Measurements from ENCODE around the gene AHNAK. TPM values are rescaled to one million over a fixed set of nuclear protein-coding genes. Genes with fewer than 3 reads are reported as not detected.
A peak's percentile ranks its signal among the peaks of the same experiment; 100 is the strongest.

The AHNAK gene
- total and polyA plus RNA-seq, 5 donors, result 78.1 to 371 (median 311) TPM

GRCh38 chr11:62513626-62514025 is 33.0 kb downstream of the AHNAK start:
- 94% methylated on average over 10 of the region's 10 CpGs for WGBS
- no peak for ATAC-seq
- no peaks in the 10 kb centered on the region for H3K27me3 ChIP-seq (ENCODE audit: control insufficient read depth, insufficient read depth)
- H3K9me3 ChIP-seq (ENCODE audit: control insufficient read depth, low read length), result no peaks in the 10 kb centered on the region
- intact Hi-C loops (cut with DNase I), result no loop called here
- no peak overlapping the region for H3K27ac ChIP-seq (ENCODE audit: low read length)
- no peak for DNase-seq
- H3K4me3 ChIP-seq (ENCODE audit: low read length), result no peak overlapping the region
- peaks cover 2% of the 10 kb centered on the region for H3K4me1 ChIP-seq (ENCODE audit: control insufficient read depth, insufficient read depth, low read length)

GRCh38 chr11:62512961-62513360 is 33.6 kb downstream of the AHNAK start:
- DNase-seq, result no peak
- intact Hi-C loops (cut with DNase I), result no loop called here
- WGBS, result 81% methylated on average over 8 of the region's 8 CpGs
- H3K27me3 ChIP-seq (ENCODE audit: control insufficient read depth, insufficient read depth), result no peaks in the 10 kb centered on the region
- H3K4me1 ChIP-seq (ENCODE audit: control insufficient read depth, insufficient read depth, low read length), result peaks cover 4% of the 10 kb centered on the region
- no peak for ATAC-seq
- no peak overlapping the region for H3K27ac ChIP-seq (ENCODE audit: low read length)
- no peaks in the 10 kb centered on the region for H3K9me3 ChIP-seq (ENCODE audit: control insufficient read depth, low read length)
- H3K4me3 ChIP-seq (ENCODE audit: low read length), result no peak overlapping the region

GRCh38 chr11:62508336-62509058 is 38.1 kb downstream of the AHNAK start:
- intact Hi-C loops (cut with DNase I), result loop anchor here in 3 of 4 donors (5.0 to 10.0 kb wide), 2 partner anchors 34 to 84 kb away; no protein-coding TSS in a partner anchor
- Histone ChIP-seq H3K9me3 (ENCODE audit: control insufficient read depth, low read length) (no peaks in the 10 kb centered on the region), H3K27me3 (ENCODE audit: control insufficient read depth, insufficient read depth) (no peaks in the 10 kb centered on the region), H3K4me3 (ENCODE audit: low read length) (no peak overlapping the region), H3K27ac (ENCODE audit: low read length) (peak overlapping the region; percentile 85), H3K4me1 (ENCODE audit: control insufficient read depth, insufficient read depth, low read length) (peaks cover 11% of the 10 kb centered on the region)
- DNase-seq (peak; percentile 73 to 92 (median 90)), ATAC-seq (peak; percentile 87 to 88)
- 28% methylated on average over 19 of the region's 19 CpGs for WGBS

GRCh38 chr11:62507125-62507422 is 39.5 kb downstream of the AHNAK start:
- H3K9me3 ChIP-seq (ENCODE audit: control insufficient read depth, low read length), result no peaks in the 10 kb centered on the region
- H3K4me3 ChIP-seq (ENCODE audit: low read length), result no peak overlapping the region
- WGBS, result 46% methylated on average over 1 of the region's 1 CpG
- no peaks in the 10 kb centered on the region for H3K27me3 ChIP-seq (ENCODE audit: control insufficient read depth, insufficient read depth)
- peak overlapping the region; percentile 31 for H3K27ac ChIP-seq (ENCODE audit: low read length)
- DNase-seq (no peak), ATAC-seq (no peak)
- intact Hi-C loops (cut with DNase I), result loop anchor here in 3 of 4 donors (5.0 to 10.0 kb wide), 2 partner anchors 35 to 82 kb away; no protein-coding TSS in a partner anchor
- H3K4me1 ChIP-seq (ENCODE audit: control insufficient read depth, insufficient read depth, low read length), result peaks cover 11% of the 10 kb centered on the region

- Histone ChIP-seq H3K4me1 (ENCODE audit: control insufficient read depth, insufficient read depth, low read length) (peaks cover 16% of the 10 kb centered on the region), H3K9me3 (ENCODE audit: control insufficient read depth, low read length) (no peaks in the 10 kb centered on the region), H3K4me3 (ENCODE audit: low read length) (no peak overlapping the region), H3K27ac (ENCODE audit: low read length) (peak overlapping the region; percentile 31), H3K27me3 (ENCODE audit: control insufficient read depth, insufficient read depth) (no peaks in the 10 kb centered on the region)
- intact Hi-C loops (cut with DNase I), result loop anchor here in 3 of 4 donors (5.0 to 10.0 kb wide), 2 partner anchors 36 to 82 kb away; no protein-coding TSS in a partner anchor
- DNase-seq (peak in 1 of 3 donors; percentile 63), ATAC-seq (no peak)
- WGBS, result 48% methylated on average over 10 of the region's 10 CpGs
Measured at GRCh38 chr11:62506413-62507124, 40.0 kb downstream of the AHNAK start.

- intact Hi-C loops (cut with DNase I), result loop anchor here in 3 of 4 donors (5.0 to 10.0 kb wide), 2 partner anchors 37 to 81 kb away; no protein-coding TSS in a partner anchor
- peaks cover 17% of the 10 kb centered on the region for H3K4me1 ChIP-seq (ENCODE audit: control insufficient read depth, insufficient read depth, low read length)
- WGBS, result 30% methylated on average over 30 of the region's 30 CpGs
- H3K27me3 ChIP-seq (ENCODE audit: control insufficient read depth, insufficient read depth), result no peaks in the 10 kb centered on the region
- ATAC-seq (peak; percentile 45 to 52), DNase-seq (peak; percentile 60 to 84 (median 77))
- H3K4me3 ChIP-seq (ENCODE audit: low read length), result peak overlapping the region; percentile 50
- H3K9me3 ChIP-seq (ENCODE audit: control insufficient read depth, low read length), result no peaks in the 10 kb centered on the region
- peak overlapping the region; percentile 69 for H3K27ac ChIP-seq (ENCODE audit: low read length)
Measured at GRCh38 chr11:62505440-62506091, 41.0 kb downstream of the AHNAK start.

- peaks cover 17% of the 10 kb centered on the region for H3K4me1 ChIP-seq (ENCODE audit: control insufficient read depth, insufficient read depth, low read length)
- 52% methylated on average over 12 of the region's 12 CpGs for WGBS
- H3K27ac ChIP-seq (ENCODE audit: low read length), result peak overlapping the region; percentile 69
- DNase-seq (peak in 2 of 3 donors; percentile 40 to 55), ATAC-seq (no peak)
- H3K9me3 ChIP-seq (ENCODE audit: control insufficient read depth, low read length), result no peaks in the 10 kb centered on the region
- no peak overlapping the region for H3K4me3 ChIP-seq (ENCODE audit: low read length)
- H3K27me3 ChIP-seq (ENCODE audit: control insufficient read depth, insufficient read depth), result no peaks in the 10 kb centered on the region
- intact Hi-C loops (cut with DNase I), result loop anchor here in 3 of 4 donors (5.0 to 10.0 kb wide), 2 partner anchors 37 to 80 kb away; no protein-coding TSS in a partner anchor
Measured at GRCh38 chr11:62505059-62505439, 41.6 kb downstream of the AHNAK start.

GRCh38 chr11:62504158-62504973 is 42.2 kb downstream of the AHNAK start:
- DNase-seq, result no peak
- no peak overlapping the region for H3K27ac ChIP-seq (ENCODE audit: low read length)
- ATAC-seq, result no peak
- no peaks in the 10 kb centered on the region for H3K9me3 ChIP-seq (ENCODE audit: control insufficient read depth, low read length)
- intact Hi-C loops (cut with DNase I), result loop anchor here in 1 of 4 donors (10.0 kb wide), 1 partner anchor 80 kb away; no protein-coding TSS in a partner anchor
- WGBS, result 72% methylated on average over 15 of the region's 15 CpGs
- peaks cover 18% of the 10 kb centered on the region for H3K4me1 ChIP-seq (ENCODE audit: control insufficient read depth, insufficient read depth, low read length)
- no peaks in the 10 kb centered on the region for H3K27me3 ChIP-seq (ENCODE audit: control insufficient read depth, insufficient read depth)
- no peak overlapping the region for H3K4me3 ChIP-seq (ENCODE audit: low read length)

DNA sequence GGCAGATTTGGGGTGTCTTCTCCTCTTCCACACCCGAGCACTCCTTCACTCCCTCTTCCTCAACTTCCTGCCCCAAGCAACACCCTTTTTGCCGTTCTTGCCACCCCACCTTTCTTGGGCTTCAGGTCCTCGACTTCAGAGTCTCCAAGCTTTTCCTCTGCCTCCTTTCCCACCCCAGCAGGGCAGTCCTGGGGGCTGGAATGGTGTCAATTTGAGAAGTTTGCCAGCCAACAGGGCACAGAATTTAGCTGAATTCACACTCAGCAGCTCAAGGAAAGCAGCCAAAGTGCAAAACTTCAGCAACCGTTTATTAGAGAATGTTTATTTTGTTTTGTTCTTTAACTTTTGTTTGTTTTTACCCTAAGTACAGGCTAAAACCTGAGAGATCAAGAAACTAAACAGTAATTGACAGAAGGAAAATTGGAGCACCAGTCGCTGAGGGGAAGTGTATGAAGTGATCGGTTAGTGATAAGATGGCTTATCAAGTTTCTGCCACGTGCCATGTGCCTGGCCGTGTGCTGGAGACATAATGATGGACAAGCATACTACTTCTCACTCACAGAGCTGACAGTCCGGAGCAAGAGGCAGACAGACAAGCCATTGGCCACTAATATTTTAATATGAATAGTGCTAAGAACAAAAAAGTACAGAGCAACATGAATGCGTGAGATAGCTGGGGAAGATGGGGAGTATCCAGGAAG is 44.4 kb downstream of the AHNAK start:
- H3K9me3 ChIP-seq (ENCODE audit: control insufficient read depth, low read length), result no peaks in the 10 kb centered on the region
- peaks cover 16% of the 10 kb centered on the region for H3K4me1 ChIP-seq (ENCODE audit: control insufficient read depth, insufficient read depth, low read length)
- ATAC-seq (no peak), DNase-seq (no peak)
- 33% methylated on average over 10 of the region's 10 CpGs for WGBS
- no peaks in the 10 kb centered on the region for H3K27me3 ChIP-seq (ENCODE audit: control insufficient read depth, insufficient read depth)
- peak overlapping the region; percentile 85 for H3K27ac ChIP-seq (ENCODE audit: low read length)
- intact Hi-C loops (cut with DNase I), result loop anchor here in 1 of 4 donors (10.0 kb wide), 1 partner anchor 77 kb away; no protein-coding TSS in a partner anchor
- no peak overlapping the region for H3K4me3 ChIP-seq (ENCODE audit: low read length)

Measured in right cardiac atrium (tissue), 5 donors.